CD4-positive, alpha-beta T cell treated with Interleukin-4 for 4 hours (primary cell): ENCODE results near the gene PARVB.

ENCODE experiments used
- DNase-seq: peaks from one replicate; pipeline ENCODE4 v3.0.0-alpha.2; 2020

Gene PARVB

GRCh38 chr22:44024288-44024921 lies at the start of gene PARVB:
Gene PARVB, plus strand, starts transcription at chr22:44024302. Its CDS starts 38 bp downstream, at chr22:44024340.
- no peak for DNase-seq

- no peak for DNase-seq
Measured at GRCh38 chr22:43975041-43975440, 49.1 kb upstream of the PARVB start.

- no peak for DNase-seq
Measured at GRCh38 chr22:43976861-43977795, 47.0 kb upstream of the PARVB start.

- no peak for DNase-seq
Measured at GRCh38 chr22:43978558-43978957, 45.5 kb upstream of the PARVB start.

- no peak for DNase-seq
Measured at GRCh38 chr22:43980579-43980978, 43.5 kb upstream of the PARVB start.

- DNase-seq, result no peak
Measured at GRCh38 chr22:43980996-43981395, 43.1 kb upstream of the PARVB start.

- no peak for DNase-seq
Measured at GRCh38 chr22:43983808-43984207, 40.3 kb upstream of the PARVB start.

GRCh38 chr22:43985532-43985931 lies 38.6 kb upstream of the PARVB start:
- DNase-seq, result no peak

GRCh38 chr22:43988116-43988820 lies 35.8 kb upstream of the PARVB start:
- no peak for DNase-seq

- DNase-seq, result no peak
Measured at GRCh38 chr22:43988960-43989359, 35.1 kb upstream of the PARVB start.

GRCh38 chr22:43990044-43990443 lies 34.1 kb upstream of the PARVB start:
- DNase-seq, result no peak

- no peak for DNase-seq
Measured at GRCh38 chr22:43991316-43992020, 32.6 kb upstream of the PARVB start.

- no peak for DNase-seq
Measured at GRCh38 chr22:43992331-43992821, 31.7 kb upstream of the PARVB start.

- peak; percentile 64 for DNase-seq
Measured at GRCh38 chr22:43993072-43993760, 30.9 kb upstream of the PARVB start.

GRCh38 chr22:43994006-43994405 lies 30.1 kb upstream of the PARVB start:
- no peak for DNase-seq

- no peak for DNase-seq
Measured at GRCh38 chr22:43994416-43994815, 29.7 kb upstream of the PARVB start.

GRCh38 chr22:43995057-43995685 lies 28.9 kb upstream of the PARVB start:
- DNase-seq, result no peak

GRCh38 chr22:43995798-43996169 lies 28.3 kb upstream of the PARVB start:
- DNase-seq, result no peak

- DNase-seq, result peak; percentile 70
Measured at GRCh38 chr22:43996170-43996980, 27.7 kb upstream of the PARVB start.

GRCh38 chr22:43996981-43997265 lies 27.2 kb upstream of the PARVB start:
- no peak for DNase-seq

- no peak for DNase-seq
Measured at GRCh38 chr22:43998679-43999264, 25.3 kb upstream of the PARVB start.
